ENCODE results near the gene TNNC1. TPM values are rescaled to one million over a fixed set of nuclear protein-coding genes. Genes with fewer than 3 reads are reported as not detected.
A peak's percentile ranks its signal among the peaks of the same experiment; 100 is the strongest.

TNNC1 gene
- total RNA-seq, 1 experiment from 2014 or later = 5.6 TPM

- POLR2A ChIA-PET = interaction anchor here (0.9 kb wide), 1 partner anchor 23 kb away, joined by 4 read pairs; the partner anchor contains the start of gene TNNC1
- CTCF ChIA-PET = interaction anchor here (0.7 to 4.9 kb wide), 5 partner anchors 14 to 249 kb away, joined by 3 to 43 read pairs (median 8); partner anchors contain the start of gene SEMA3G
- Mint-ChIP-seq H3K36me3 (no peaks in the 10 kb centered on the region), H3K4me1 (peaks cover 8% of the 10 kb centered on the region; the same call in 1 of the 2 replicates), H3K9me3 (no peaks in the 10 kb centered on the region), H3K27me3 (ENCODE audit: low read depth) (no peaks in the 10 kb centered on the region), H3K27ac (no peak overlapping the region), H3K4me3 (no peak overlapping the region)
- no peak for ATAC-seq
- no peak for DNase-seq (ENCODE audit: low spot score)
- TF ChIP-seq ZNF138 (CRISPR knock-in tag; conservative IDR thresholded peaks at IDR 0.05) = no peak
- no peak for TF ChIP-seq NFE2L1 (CRISPR knock-in tag; IDR thresholded peaks at IDR 0.05)
- no peak for TF ChIP-seq E2F4 (CRISPR knock-in tag; IDR thresholded peaks at IDR 0.05; ENCODE audit: borderline replicate concordance, low read depth)
- no peak for TF ChIP-seq IRF2 (CRISPR knock-in tag; IDR thresholded peaks at IDR 0.05; ENCODE audit: borderline replicate concordance, low read depth)
- TF ChIP-seq ZBTB21 (CRISPR knock-in tag; IDR thresholded peaks at IDR 0.05; ENCODE audit: borderline replicate concordance) = no peak
- TF ChIP-seq AFF4 (CRISPR knock-in tag; IDR thresholded peaks at IDR 0.05; ENCODE audit: borderline replicate concordance) = no peak
- no peak for TF ChIP-seq CREB1 (CRISPR knock-in tag; IDR thresholded peaks at IDR 0.05)
- no peak for TF ChIP-seq ZNF317 (CRISPR knock-in tag; IDR thresholded peaks at IDR 0.05; ENCODE audit: borderline replicate concordance, low read depth)
Measured at GRCh38 chr3:52431459-52432223, 22.2 kb downstream of the TNNC1 start.

- ATAC-seq (no peak), DNase-seq (ENCODE audit: low spot score) (no peak)
- Mint-ChIP-seq H3K36me3 (no peaks in the 10 kb centered on the region), H3K27ac (no peak overlapping the region), H3K4me3 (no peak overlapping the region), H3K9me3 (no peaks in the 10 kb centered on the region), H3K4me1 (peaks cover 8% of the 10 kb centered on the region; the same call in 1 of the 2 replicates), H3K27me3 (ENCODE audit: low read depth) (no peaks in the 10 kb centered on the region)
- ChIA-PET POLR2A (no interaction called here), CTCF (interaction anchor here (1.4 to 4.9 kb wide), 4 partner anchors 15 to 131 kb away, joined by 3 to 43 read pairs (median 8); partner anchors contain the start of gene SEMA3G)
- TF ChIP-seq AFF4 (CRISPR knock-in tag; IDR thresholded peaks at IDR 0.05; ENCODE audit: borderline replicate concordance) (no peak), SMAD4 (CRISPR knock-in tag; IDR thresholded peaks at IDR 0.05) (no peak)
Measured at GRCh38 chr3:52430416-52430810, 23.4 kb downstream of the TNNC1 start.

- ATAC-seq (no peak), DNase-seq (ENCODE audit: low spot score) (no peak)
- TF ChIP-seq NR3C1 (CRISPR knock-in tag; conservative IDR thresholded peaks at IDR 0.05; ENCODE audit: low read depth) (no peak), GABPB1 (CRISPR knock-in tag; IDR thresholded peaks at IDR 0.05) (peak; percentile 45; the same call in 1 of the 2 replicates)
- no peak overlapping the region for H3K27ac Mint-ChIP-seq
- ChIA-PET CTCF (interaction anchor here (1.4 to 4.9 kb wide), 4 partner anchors 16 to 44 kb away, joined by 5 to 43 read pairs (median 14); partner anchors contain the start of gene SEMA3G), POLR2A (no interaction called here)
- no peaks in the 10 kb centered on the region for H3K9me3 Mint-ChIP-seq
- no peak overlapping the region for H3K4me3 Mint-ChIP-seq
- H3K4me1 Mint-ChIP-seq = peaks cover 8% of the 10 kb centered on the region; the same call in 1 of the 2 replicates
- no peaks in the 10 kb centered on the region for H3K27me3 Mint-ChIP-seq (ENCODE audit: low read depth)
- no peaks in the 10 kb centered on the region for H3K36me3 Mint-ChIP-seq
Measured at GRCh38 chr3:52429779-52430415, 23.9 kb downstream of the TNNC1 start.

Measured in WTC11 (cell line).